Measurements from ENCODE around the gene ZNF566.

Gene ZNF566

DNA sequence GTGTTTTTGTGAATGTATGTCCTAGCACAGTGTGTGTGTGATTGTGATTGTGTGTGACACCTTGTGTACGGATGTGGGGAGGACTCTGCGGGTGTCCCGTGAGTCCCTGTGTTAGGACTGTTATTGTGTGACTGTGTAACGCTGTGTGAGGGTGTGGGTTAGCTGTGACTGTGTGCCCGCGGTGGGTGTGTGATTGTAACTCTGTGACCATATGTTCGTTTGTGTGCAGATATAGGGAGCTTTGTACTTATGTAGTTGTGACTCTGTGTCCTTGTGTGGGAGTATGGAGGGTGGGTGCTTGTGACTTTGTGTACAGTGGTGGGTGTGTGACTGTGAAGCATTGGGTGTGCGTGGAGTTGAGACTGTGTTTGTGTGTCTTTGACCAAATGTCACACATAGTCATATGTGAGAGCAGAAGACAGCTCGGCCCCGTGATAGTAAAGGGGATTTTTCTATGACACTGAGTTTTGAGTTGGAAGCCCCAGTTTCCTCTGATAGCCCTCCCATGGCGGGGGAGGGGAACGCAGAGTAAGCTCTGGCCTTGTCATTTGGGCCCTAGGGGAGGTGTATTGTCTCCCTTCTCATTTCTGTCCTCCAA lies 39.7 kb upstream of the ZNF566 start (continued):
- no peak for TF ChIP-seq ZBTB11 (tag by site-specific recombination; conservative IDR thresholded peaks at IDR 0.05; ENCODE audit: low read depth)
- TF ChIP-seq ZNF221 (tag by site-specific recombination; IDR thresholded peaks at IDR 0.05; ENCODE audit: borderline replicate concordance) = no peak
- no peak for TF ChIP-seq ZNF112 (tag by site-specific recombination; IDR thresholded peaks at IDR 0.05)
- no peak for TF ChIP-seq ZNF704 (tag by site-specific recombination; IDR thresholded peaks at IDR 0.05)
- no peak for TF ChIP-seq ZNF707 (tag by site-specific recombination; IDR thresholded peaks at IDR 0.05)
- TF ChIP-seq, protein P1, sequence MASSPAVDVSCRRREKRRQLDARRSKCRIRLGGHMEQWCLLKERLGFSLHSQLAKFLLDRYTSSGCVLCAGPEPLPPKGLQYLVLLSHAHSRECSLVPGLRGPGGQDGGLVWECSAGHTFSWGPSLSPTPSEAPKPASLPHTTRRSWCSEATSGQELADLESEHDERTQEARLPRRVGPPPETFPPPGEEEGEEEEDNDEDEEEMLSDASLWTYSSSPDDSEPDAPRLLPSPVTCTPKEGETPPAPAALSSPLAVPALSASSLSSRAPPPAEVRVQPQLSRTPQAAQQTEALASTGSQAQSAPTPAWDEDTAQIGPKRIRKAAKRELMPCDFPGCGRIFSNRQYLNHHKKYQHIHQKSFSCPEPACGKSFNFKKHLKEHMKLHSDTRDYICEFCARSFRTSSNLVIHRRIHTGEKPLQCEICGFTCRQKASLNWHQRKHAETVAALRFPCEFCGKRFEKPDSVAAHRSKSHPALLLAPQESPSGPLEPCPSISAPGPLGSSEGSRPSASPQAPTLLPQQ (tag by site-specific recombination; IDR thresholded peaks at IDR 0.05) = no peak; the same call in 1 of the 2 replicates
- peak; percentile 30; the same call in 1 of the 2 replicates for TF ChIP-seq ZNF621 (tag by site-specific recombination; IDR thresholded peaks at IDR 0.05)
- no peak; the same call in 1 of the 2 replicates for TF ChIP-seq ZNF223 (tag by site-specific recombination; IDR thresholded peaks at IDR 0.05)
- TF ChIP-seq ZNF555 (tag by site-specific recombination; conservative IDR thresholded peaks at IDR 0.05) = no peak
- TF ChIP-seq KLF1 (tag by site-specific recombination; IDR thresholded peaks at IDR 0.05) = peak; percentile 72
- TF ChIP-seq ZNF530 (tag by site-specific recombination; IDR thresholded peaks at IDR 0.05; ENCODE audit: low read depth) = no peak
- TF ChIP-seq ZBTB48 (tag by site-specific recombination; IDR thresholded peaks at IDR 0.05) = 0 out of 2 replicates have a peak, but pooled peaks have one; percentile 20
- no peak for TF ChIP-seq ZNF510 (tag by site-specific recombination; IDR thresholded peaks at IDR 0.05; ENCODE audit: insufficient replicate concordance)
- TF ChIP-seq ZNF302 (tag by site-specific recombination; IDR thresholded peaks at IDR 0.05; ENCODE audit: low read depth) = peak; percentile 93
- TF ChIP-seq, protein P2, sequence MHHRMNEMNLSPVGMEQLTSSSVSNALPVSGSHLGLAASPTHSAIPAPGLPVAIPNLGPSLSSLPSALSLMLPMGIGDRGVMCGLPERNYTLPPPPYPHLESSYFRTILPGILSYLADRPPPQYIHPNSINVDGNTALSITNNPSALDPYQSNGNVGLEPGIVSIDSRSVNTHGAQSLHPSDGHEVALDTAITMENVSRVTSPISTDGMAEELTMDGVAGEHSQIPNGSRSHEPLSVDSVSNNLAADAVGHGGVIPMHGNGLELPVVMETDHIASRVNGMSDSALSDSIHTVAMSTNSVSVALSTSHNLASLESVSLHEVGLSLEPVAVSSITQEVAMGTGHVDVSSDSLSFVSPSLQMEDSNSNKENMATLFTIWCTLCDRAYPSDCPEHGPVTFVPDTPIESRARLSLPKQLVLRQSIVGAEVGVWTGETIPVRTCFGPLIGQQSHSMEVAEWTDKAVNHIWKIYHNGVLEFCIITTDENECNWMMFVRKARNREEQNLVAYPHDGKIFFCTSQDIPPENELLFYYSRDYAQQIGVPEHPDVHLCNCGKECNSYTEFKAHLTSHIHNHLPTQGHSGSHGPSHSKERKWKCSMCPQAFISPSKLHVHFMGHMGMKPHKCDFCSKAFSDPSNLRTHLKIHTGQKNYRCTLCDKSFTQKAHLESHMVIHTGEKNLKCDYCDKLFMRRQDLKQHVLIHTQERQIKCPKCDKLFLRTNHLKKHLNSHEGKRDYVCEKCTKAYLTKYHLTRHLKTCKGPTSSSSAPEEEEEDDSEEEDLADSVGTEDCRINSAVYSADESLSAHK (tag by site-specific recombination; IDR thresholded peaks at IDR 0.05) = peak; percentile 8; the same call in 1 of the 2 replicates
- TF ChIP-seq ELK4 (IDR thresholded peaks at IDR 0.05; ENCODE audit: borderline replicate concordance, low read depth, low read length) = no peak
- TF ChIP-seq, protein P3, sequence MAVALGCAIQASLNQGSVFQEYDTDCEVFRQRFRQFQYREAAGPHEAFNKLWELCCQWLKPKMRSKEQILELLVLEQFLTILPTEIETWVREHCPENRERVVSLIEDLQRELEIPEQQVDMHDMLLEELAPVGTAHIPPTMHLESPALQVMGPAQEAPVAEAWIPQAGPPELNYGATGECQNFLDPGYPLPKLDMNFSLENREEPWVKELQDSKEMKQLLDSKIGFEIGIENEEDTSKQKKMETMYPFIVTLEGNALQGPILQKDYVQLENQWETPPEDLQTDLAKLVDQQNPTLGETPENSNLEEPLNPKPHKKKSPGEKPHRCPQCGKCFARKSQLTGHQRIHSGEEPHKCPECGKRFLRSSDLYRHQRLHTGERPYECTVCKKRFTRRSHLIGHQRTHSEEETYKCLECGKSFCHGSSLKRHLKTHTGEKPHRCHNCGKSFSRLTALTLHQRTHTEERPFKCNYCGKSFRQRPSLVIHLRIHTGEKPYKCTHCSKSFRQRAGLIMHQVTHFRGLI (tag by site-specific recombination; IDR thresholded peaks at IDR 0.05) = no peak
- TF ChIP-seq ZNF488 (tag by site-specific recombination; IDR thresholded peaks at IDR 0.05) = peak; percentile 85
- TF ChIP-seq ZBTB8A (tag by site-specific recombination; IDR thresholded peaks at IDR 0.05) = no peak
- TF ChIP-seq ZSCAN23 (tag by site-specific recombination; IDR thresholded peaks at IDR 0.05) = peak; percentile 88
- TF ChIP-seq ZNF155 (tag by site-specific recombination; IDR thresholded peaks at IDR 0.05) = no peak; the same call in 1 of the 2 replicates
- peak; percentile 96 for TF ChIP-seq ZNF280C (tag by site-specific recombination; IDR thresholded peaks at IDR 0.05)
- TF ChIP-seq YY1 (tag by site-specific recombination; IDR thresholded peaks at IDR 0.05) = no peak
- no peak for TF ChIP-seq ZNF585B (tag by site-specific recombination; IDR thresholded peaks at IDR 0.05)
- TF ChIP-seq ZNF366 (tag by site-specific recombination; conservative IDR thresholded peaks at IDR 0.05) = no peak
